Panc1 (cell line): ENCODE data around the gene MED7.

Source experiments
- CTCF ChIP-seq: fragments of 450-650 bp; IDR thresholded peaks from 2 replicates; pipeline ENCODE4 v1.5.1; 2017; ENCODE audit warnings: mild to moderate bottlenecking
- POLR2AphosphoS5 ChIP-seq: IDR thresholded peaks from 2 replicates; pipeline ENCODE4 v1.6.1; 2012; ENCODE audit warnings: mild to moderate bottlenecking, low read depth, low read length, moderate library complexity

- no peak for TF ChIP-seq POLR2AphosphoS5
- TF ChIP-seq CTCF, result no peak
Measured at GRCh38 chr5:157120102-157120501, 22.6 kb downstream of the MED7 start.
